HCT116 (cell line): Measurements from ENCODE around the gene LGI1. TPM values are rescaled to one million over a fixed set of nuclear protein-coding genes. Genes with fewer than 3 reads are reported as not detected.

Experiments
- ATAC-seq: fragments of 200-7000 bp; cut with Tn5 transposase; 2 replicates; pipeline ENCODE4 v1.9.1; 2020; ENCODE audit warnings: mild to moderate bottlenecking, moderate library complexity
- BruUV-seq: library from RNA; stranded (reverse); fragments of 400-500 nt; replicated peaks from 2 replicates; lab custom pipeline; 2021; lab: Mats Ljungman, UMichigan
- CTCF ChIA-PET: fragments of 300-600 bp; sonication (Branson Sonifier 250); formaldehyde crosslinking; loops from one replicate; lab custom pipeline; 2021; ENCODE audit warnings: antibody characterized with exemption; lab: Charles Lee
- POLR2A ChIA-PET: fragments of 300-600, 350-600 bp; sonication (Branson Sonifier 250); formaldehyde crosslinking; loops from one replicate; lab custom pipeline; 2021; ENCODE audit warnings: antibody characterized with exemption; lab: Charles Lee
- RAD21 ChIA-PET, 2 experiments: fragments of 300-600 bp; sonication (Branson Sonifier 250); formaldehyde crosslinking; loops; one replicate each; lab custom pipeline; 2023; ENCODE audit warnings: low total read pairs in 2 of 2; ENCODE audit not compliant: uncharacterized antibody in 2 of 2, unreplicated experiment in 2 of 2, low non-redundant PET in 1 of 2; lab: Charles Lee
- DNase-seq: peaks from one replicate; pipeline ENCODE4 v3.0.0-alpha.2; 2010; ENCODE audit warnings: low read depth, low spot score
- H2AFZ ChIP-seq: fragments of 200-600 bp; shearing (Covaris generic), sonication (generic); 2 replicates; pipeline ENCODE4 v1.6.1; 2017; ENCODE audit warnings: low read depth, mixed run types, mixed read lengths, antibody characterized with exemption, low read length; ENCODE audit not compliant: poor library complexity, severe bottlenecking
- H3K27ac ChIP-seq: 2 replicates; pipeline ENCODE4 v1.5.1; 2012; ENCODE audit warnings: low read depth, low read length
- H3K27me3 ChIP-seq: fragments of 200-600 bp; sonication (generic); 2 replicates; pipeline ENCODE4 v1.6.1; 2016; ENCODE audit warnings: mixed run types, low read length, mixed read lengths; ENCODE audit not compliant: insufficient read depth
- H3K36me3 ChIP-seq, 2 experiments: fragments of 200-500 bp in 1 of 2; fragments of 200-600 bp in 1 of 2; sonication (Bioruptor generic) in 1 of 2; sonication (generic) in 1 of 2; 2 replicates each; pipeline versions ENCODE4 v1.5.1 to v1.6.1; 2014 to 2016; ENCODE audit warnings: low read length in 2 of 2, inconsistent platforms in 1 of 2, mixed read lengths in 1 of 2, mixed run types in 1 of 2; ENCODE audit not compliant: insufficient read depth in 2 of 2, control insufficient read depth in 1 of 2
- H3K4me1 ChIP-seq, 2 experiments: fragments of 200-600 bp in 1 of 2; sonication (generic) in 1 of 2; 2 replicates each; pipeline versions ENCODE4 v1.5.1 to v1.6.1; 2012 to 2017; ENCODE audit warnings: low read length in 2 of 2, inconsistent platforms in 1 of 2, mild to moderate bottlenecking in 1 of 2, mixed read lengths in 1 of 2, mixed run types in 1 of 2, moderate library complexity in 1 of 2; ENCODE audit not compliant: insufficient read depth in 2 of 2, control insufficient read depth in 1 of 2
- H3K4me2 ChIP-seq: fragments of 200-600 bp; sonication (generic); 2 replicates; pipeline ENCODE4 v1.6.1; 2017; ENCODE audit warnings: mixed run types, low read length, mixed read lengths
- H3K4me3 ChIP-seq, 2 experiments: fragments of 200-600 bp in 1 of 2; sonication (generic) in 1 of 2; replicated peaks in 1 of 2; 2 replicates each; pipeline ENCODE4 v1.5.1; 2011 to 2016; ENCODE audit warnings: low read length in 2 of 2, control low read depth in 1 of 2, low read depth in 1 of 2, mild to moderate bottlenecking in 1 of 2, mixed read lengths in 1 of 2, mixed run types in 1 of 2
- H3K79me2 ChIP-seq: fragments of 200-600 bp; sonication (generic); 2 replicates; pipeline ENCODE4 v1.6.1; 2017; ENCODE audit warnings: mild to moderate bottlenecking, mixed run types, low read length, moderate library complexity, mixed read lengths; ENCODE audit not compliant: insufficient read depth
- H3K9ac ChIP-seq: fragments of 200-600 bp; sonication (generic); 2 replicates; pipeline ENCODE4 v1.6.1; 2016; ENCODE audit warnings: low read length, mixed read lengths
- H3K9me2 ChIP-seq: fragments of 200-600 bp; sonication (generic), shearing (Covaris generic); 2 replicates; pipeline ENCODE4 v1.6.1; 2017; ENCODE audit warnings: mixed run types, mild to moderate bottlenecking, moderate library complexity; ENCODE audit not compliant: insufficient read depth
- H3K9me3 ChIP-seq, 2 experiments: fragments of 200-500 bp in 1 of 2; fragments of 200-600 bp in 1 of 2; sonication (Bioruptor generic) in 1 of 2; sonication (generic) in 1 of 2; 2 replicates each; pipeline ENCODE4 v1.6.1; 2014 to 2017; ENCODE audit warnings: low read length in 2 of 2, mixed read lengths in 2 of 2, inconsistent platforms in 1 of 2, low read depth in 1 of 2, mild to moderate bottlenecking in 1 of 2, mixed run types in 1 of 2, moderate library complexity in 1 of 2; ENCODE audit not compliant: control insufficient read depth in 1 of 2, insufficient read depth in 1 of 2
- H4K20me1 ChIP-seq: fragments of 200-600 bp; sonication (generic), shearing (Covaris generic); 2 replicates; pipeline ENCODE4 v1.6.1; 2017; ENCODE audit warnings: mixed run types, mild to moderate bottlenecking, moderate library complexity; ENCODE audit not compliant: insufficient read depth
- CBX3 ChIP-seq: IDR thresholded peaks from 2 replicates; pipeline ENCODE4 v1.6.1; 2012; ENCODE audit warnings: low read depth
- CEBPB ChIP-seq: IDR thresholded peaks from 2 replicates; pipeline ENCODE4 v1.6.1; 2012; ENCODE audit warnings: low read depth
- EGR1 ChIP-seq: IDR thresholded peaks from 2 replicates; pipeline ENCODE4 v1.6.1; 2012; ENCODE audit warnings: low read depth
- EZH2phosphoT487 ChIP-seq: fragments of 200-600 bp; IDR thresholded peaks from 2 replicates; pipeline ENCODE4 v1.6.1; 2018; ENCODE audit warnings: antibody characterized with exemption, borderline replicate concordance
- FOSL1 ChIP-seq: IDR thresholded peaks from 2 replicates; pipeline ENCODE4 v1.6.1; 2012; ENCODE audit warnings: low read depth
- JUND ChIP-seq: IDR thresholded peaks from 2 replicates; pipeline ENCODE4 v1.6.1; 2012
- POLR2A ChIP-seq: IDR thresholded peaks from 2 replicates; pipeline ENCODE4 v1.7.0; 2011; ENCODE audit warnings: borderline replicate concordance; ENCODE audit not compliant: insufficient read depth, insufficient read length; ENCODE audit errors: extremely low read depth
- POLR2AphosphoS5 ChIP-seq: IDR thresholded peaks from 2 replicates; pipeline ENCODE4 v1.6.1; 2011; ENCODE audit warnings: mild to moderate bottlenecking, low read depth, low read length, moderate library complexity
- RAD21 ChIP-seq: IDR thresholded peaks from 2 replicates; pipeline ENCODE4 v1.6.1; 2012; ENCODE audit warnings: low read depth, mild to moderate bottlenecking
- SIN3A ChIP-seq: IDR thresholded peaks from 2 replicates; pipeline ENCODE4 v1.6.1; 2012; ENCODE audit warnings: low read depth
- SP1 ChIP-seq: IDR thresholded peaks from 2 replicates; pipeline ENCODE4 v1.6.1; 2012; ENCODE audit warnings: low read depth
- SRF ChIP-seq: IDR thresholded peaks from 2 replicates; pipeline ENCODE4 v1.6.1; 2012; ENCODE audit warnings: low read depth
- TCF7L2 ChIP-seq: IDR thresholded peaks from 2 replicates; pipeline ENCODE4 v1.7.0; 2011; ENCODE audit warnings: borderline replicate concordance, inconsistent platforms; ENCODE audit not compliant: insufficient read depth, insufficient read length; ENCODE audit errors: extremely low read depth
- YY1 ChIP-seq: IDR thresholded peaks from 2 replicates; pipeline ENCODE4 v1.6.1; 2011; ENCODE audit warnings: low read length, low read depth, moderate library complexity, mild to moderate bottlenecking; ENCODE audit not compliant: insufficient replicate concordance; ENCODE audit errors: extremely low read depth
- ZFX ChIP-seq: fragments of 450-650 bp; IDR thresholded peaks from 2 replicates; pipeline ENCODE4 v1.6.1; 2017
- ZNF274 ChIP-seq: fragments of 200-500 bp; sonication (Bioruptor generic); IDR thresholded peaks from 2 replicates; pipeline ENCODE4 v1.6.1; 2014; ENCODE audit warnings: mild to moderate bottlenecking, low read depth, low read length, inconsistent platforms
- intact Hi-C: fragments of 100-400 bp; cut with micrococcal nuclease; formaldehyde crosslinking; loops from 2 replicates; pipeline ENCODE4 v1.10.0; 2022
- total RNA-seq: library from RNA; stranded (reverse); gene quantifications from one replicate; pipeline ENCODE4 v1.2.1, GENCODE V29; 2021; ENCODE audit not compliant: unreplicated experiment
- TF ChIP-seq, protein P1 (sequence below): IDR thresholded peaks from 2 replicates; pipeline ENCODE4 v1.6.1; 2012
- TF ChIP-seq, protein P2 (sequence below): IDR thresholded peaks from 2 replicates; pipeline ENCODE4 v1.6.1; 2012
- TF ChIP-seq, protein P3 (sequence below): IDR thresholded peaks from 2 replicates; pipeline ENCODE4 v1.6.1; 2011; ENCODE audit warnings: mild to moderate bottlenecking, low read length, moderate library complexity; ENCODE audit not compliant: insufficient replicate concordance; ENCODE audit errors: extremely low read depth

The LGI1 gene
- total RNA-seq, 1 experiment from 2014 or later: not detected

DNA sequence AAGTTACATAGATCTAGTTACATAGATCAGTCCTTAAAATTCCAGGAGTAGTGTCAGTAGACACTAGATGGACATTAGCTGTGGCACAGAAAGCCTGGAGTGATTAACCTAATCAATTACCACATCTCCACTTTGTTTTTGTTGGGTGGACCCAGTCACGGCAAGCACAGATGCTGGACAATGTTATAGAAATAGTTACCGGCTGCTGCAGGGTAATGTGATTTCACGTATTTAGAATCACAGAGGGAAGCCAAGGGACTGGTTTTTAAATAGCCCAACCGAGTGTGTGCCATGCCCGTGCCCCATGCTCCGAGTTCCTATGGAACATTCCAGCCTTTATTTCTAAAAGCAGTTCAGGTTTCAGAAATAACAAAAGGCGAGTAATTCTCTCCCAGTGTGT is 2.8 kb downstream of the LGI1 start:
- H3K36me3 ChIP-seq: no peaks in the 10 kb centered on the region
- no peaks in the 10 kb centered on the region for H4K20me1 ChIP-seq
- H3K79me2 ChIP-seq: no peaks in the 10 kb centered on the region
- H3K4me3 ChIP-seq: no peak overlapping the region
- CTCF ChIA-PET: no interaction called here
- no peak for ATAC-seq
- no peak overlapping the region for H3K4me2 ChIP-seq
- RAD21 ChIA-PET: no interaction called here
- intact Hi-C loops: no loop called here
- no peaks in the 10 kb centered on the region for H3K9me3 ChIP-seq
- no TSS peak for BruUV-seq
- no peak for TF ChIP-seq ZNF274
- TF ChIP-seq RAD21: no peak
- no peak for TF ChIP-seq TCF7L2
- TF ChIP-seq, protein P1, sequence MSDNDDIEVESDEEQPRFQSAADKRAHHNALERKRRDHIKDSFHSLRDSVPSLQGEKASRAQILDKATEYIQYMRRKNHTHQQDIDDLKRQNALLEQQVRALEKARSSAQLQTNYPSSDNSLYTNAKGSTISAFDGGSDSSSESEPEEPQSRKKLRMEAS: no peak
- TF ChIP-seq CEBPB: no peak
- no peak for TF ChIP-seq ZFX
- TF ChIP-seq JUND: no peak
- TF ChIP-seq, protein P2, sequence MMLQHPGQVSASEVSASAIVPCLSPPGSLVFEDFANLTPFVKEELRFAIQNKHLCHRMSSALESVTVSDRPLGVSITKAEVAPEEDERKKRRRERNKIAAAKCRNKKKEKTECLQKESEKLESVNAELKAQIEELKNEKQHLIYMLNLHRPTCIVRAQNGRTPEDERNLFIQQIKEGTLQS: no peak
- TF ChIP-seq YY1: no peak
- TF ChIP-seq FOSL1: no peak
- TF ChIP-seq POLR2AphosphoS5: no peak
- TF ChIP-seq SIN3A: no peak
- no peak for TF ChIP-seq CBX3
- TF ChIP-seq SP1: no peak
- TF ChIP-seq POLR2A: no peak
- TF ChIP-seq SRF: no peak
- TF ChIP-seq, protein P3, sequence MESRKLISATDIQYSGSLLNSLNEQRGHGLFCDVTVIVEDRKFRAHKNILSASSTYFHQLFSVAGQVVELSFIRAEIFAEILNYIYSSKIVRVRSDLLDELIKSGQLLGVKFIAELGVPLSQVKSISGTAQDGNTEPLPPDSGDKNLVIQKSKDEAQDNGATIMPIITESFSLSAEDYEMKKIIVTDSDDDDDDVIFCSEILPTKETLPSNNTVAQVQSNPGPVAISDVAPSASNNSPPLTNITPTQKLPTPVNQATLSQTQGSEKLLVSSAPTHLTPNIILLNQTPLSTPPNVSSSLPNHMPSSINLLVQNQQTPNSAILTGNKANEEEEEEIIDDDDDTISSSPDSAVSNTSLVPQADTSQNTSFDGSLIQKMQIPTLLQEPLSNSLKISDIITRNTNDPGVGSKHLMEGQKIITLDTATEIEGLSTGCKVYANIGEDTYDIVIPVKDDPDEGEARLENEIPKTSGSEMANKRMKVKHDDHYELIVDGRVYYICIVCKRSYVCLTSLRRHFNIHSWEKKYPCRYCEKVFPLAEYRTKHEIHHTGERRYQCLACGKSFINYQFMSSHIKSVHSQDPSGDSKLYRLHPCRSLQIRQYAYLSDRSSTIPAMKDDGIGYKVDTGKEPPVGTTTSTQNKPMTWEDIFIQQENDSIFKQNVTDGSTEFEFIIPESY: no peak
- no peak for TF ChIP-seq EGR1
- TF ChIP-seq EZH2phosphoT487: no peak
- TF ChIP-seq, all 23 proteins: peak for 0
- Histone ChIP-seq H3K4me1 (no peaks in the 10 kb centered on the region), H3K9ac (no peak overlapping the region), H2AFZ (no peak overlapping the region), H3K27me3 (no peaks in the 10 kb centered on the region), H3K27ac (no peak overlapping the region), H3K9me2 (no peaks in the 10 kb centered on the region)
- no peak for DNase-seq
- POLR2A ChIA-PET: no interaction called here
